ENCODE data around the gene TMEM132A. TPM values are rescaled to one million over a fixed set of nuclear protein-coding genes. Genes with fewer than 3 reads are reported as not detected.

TMEM132A gene
- total RNA-seq, 6 experiments from 2014 or later, result 0.76 to 4.2 (median 1.7) TPM

DNA sequence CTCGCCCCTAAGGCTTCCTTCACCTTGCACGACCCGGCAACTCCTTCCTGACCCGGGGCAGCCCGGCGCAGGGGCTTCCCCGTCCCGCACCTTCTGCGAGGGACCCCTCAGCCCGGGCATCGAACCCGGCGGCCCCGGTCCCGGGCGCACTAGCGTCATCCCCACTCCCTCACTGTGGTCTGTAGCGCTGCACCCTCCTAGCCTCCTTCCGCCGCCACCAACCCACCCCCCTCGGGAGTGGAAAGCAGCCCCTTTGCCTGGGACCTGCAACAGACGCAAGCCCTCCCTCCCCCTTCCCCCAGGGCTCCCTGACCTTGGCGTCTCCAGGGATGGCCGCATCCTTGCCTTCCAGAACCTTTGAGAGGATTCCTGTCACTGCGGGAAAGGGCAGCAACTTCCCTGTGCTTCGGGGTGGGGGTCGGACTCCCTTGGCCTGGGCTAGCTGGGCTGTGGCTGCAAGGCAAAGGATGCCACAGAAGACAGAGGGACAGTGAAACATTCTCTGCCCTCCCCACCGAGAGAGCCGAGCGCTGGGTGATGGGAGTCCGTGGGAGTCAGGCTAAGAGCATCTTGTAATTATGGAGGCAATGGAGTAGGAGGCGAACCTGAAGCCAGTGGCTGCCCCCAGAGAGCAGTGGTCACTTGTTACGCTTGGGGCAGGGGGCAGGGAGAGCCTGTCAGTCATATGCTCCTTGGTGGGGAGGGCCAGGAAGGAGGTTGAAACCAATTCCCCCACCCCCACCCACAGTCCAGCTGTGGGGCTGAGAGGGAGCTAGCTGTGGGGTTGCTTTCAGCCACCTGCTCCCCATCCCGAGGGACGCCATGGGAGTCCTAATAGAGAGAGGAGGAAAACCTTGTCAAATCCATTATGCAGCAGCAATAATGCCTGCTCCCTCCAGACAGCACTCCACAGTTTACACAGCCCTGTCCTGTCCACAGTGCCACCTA, 920 bp downstream of the TMEM132A start:
- DNase-seq, result no peak
- H3K36me3 ChIP-seq, result peaks cover 0 to 20% (median 14%) of the 10 kb centered on the region in 4 donors
- peak in 2 of 4 donors; percentile 3 to 6 for ATAC-seq
- peak overlapping the region; percentile 31 to 61 (median 39) for H3K4me3 ChIP-seq
- no peak overlapping the region for H3K27ac ChIP-seq
- peaks cover 0 to 11% (median 0%) of the 10 kb centered on the region in 4 donors for H3K4me1 ChIP-seq
- H3K27me3 ChIP-seq, result no peaks in the 10 kb centered on the region
- no peaks in the 10 kb centered on the region for H3K9me3 ChIP-seq
- intact Hi-C loops (cut with DNase I), result no loop called here
- WGBS (ENCODE audit: insufficient coverage, low coverage, low lambda C conversion rate, missing lambda C conversion rate), result 11% methylated on average over 14 of the region's 35 CpGs
- TF ChIP-seq POLR2A (IDR thresholded peaks at IDR 0.05), result no peak
- TF ChIP-seq, protein P1, sequence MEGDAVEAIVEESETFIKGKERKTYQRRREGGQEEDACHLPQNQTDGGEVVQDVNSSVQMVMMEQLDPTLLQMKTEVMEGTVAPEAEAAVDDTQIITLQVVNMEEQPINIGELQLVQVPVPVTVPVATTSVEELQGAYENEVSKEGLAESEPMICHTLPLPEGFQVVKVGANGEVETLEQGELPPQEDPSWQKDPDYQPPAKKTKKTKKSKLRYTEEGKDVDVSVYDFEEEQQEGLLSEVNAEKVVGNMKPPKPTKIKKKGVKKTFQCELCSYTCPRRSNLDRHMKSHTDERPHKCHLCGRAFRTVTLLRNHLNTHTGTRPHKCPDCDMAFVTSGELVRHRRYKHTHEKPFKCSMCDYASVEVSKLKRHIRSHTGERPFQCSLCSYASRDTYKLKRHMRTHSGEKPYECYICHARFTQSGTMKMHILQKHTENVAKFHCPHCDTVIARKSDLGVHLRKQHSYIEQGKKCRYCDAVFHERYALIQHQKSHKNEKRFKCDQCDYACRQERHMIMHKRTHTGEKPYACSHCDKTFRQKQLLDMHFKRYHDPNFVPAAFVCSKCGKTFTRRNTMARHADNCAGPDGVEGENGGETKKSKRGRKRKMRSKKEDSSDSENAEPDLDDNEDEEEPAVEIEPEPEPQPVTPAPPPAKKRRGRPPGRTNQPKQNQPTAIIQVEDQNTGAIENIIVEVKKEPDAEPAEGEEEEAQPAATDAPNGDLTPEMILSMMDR (IDR thresholded peaks at IDR 0.05), result no peak

- 56% methylated on average over 6 of the region's 6 CpGs for WGBS (ENCODE audit: insufficient coverage, low coverage, low lambda C conversion rate, missing lambda C conversion rate)
- DNase-seq, result no peak
- TF ChIP-seq POLR2A (IDR thresholded peaks at IDR 0.05), result no peak
- TF ChIP-seq, protein P1 (IDR thresholded peaks at IDR 0.05), result no peak
- H3K27ac ChIP-seq, result no peak overlapping the region
- ATAC-seq, result no peak
- no peaks in the 10 kb centered on the region for H3K9me3 ChIP-seq
- no peaks in the 10 kb centered on the region for H3K27me3 ChIP-seq
- peaks cover 0 to 11% (median 0%) of the 10 kb centered on the region in 4 donors for H3K4me1 ChIP-seq
- peaks cover 0 to 13% (median 8%) of the 10 kb centered on the region in 4 donors for H3K36me3 ChIP-seq
- no peak overlapping the region for H3K4me3 ChIP-seq
- intact Hi-C loops (cut with DNase I), result no loop called here
Observed at GRCh38 chr11:60925868-60926267, 1.6 kb downstream of the TMEM132A start.

- TF ChIP-seq, protein P1 (IDR thresholded peaks at IDR 0.05), result no peak
- TF ChIP-seq POLR2A (IDR thresholded peaks at IDR 0.05), result no peak
- intact Hi-C loops (cut with DNase I), result no loop called here
- no peak for DNase-seq
Observed at GRCh38 chr11:60926500-60926899, 2.2 kb downstream of the TMEM132A start.

GRCh38 chr11:60927061-60927592, 2.9 kb downstream of the TMEM132A start:
- H3K27me3 ChIP-seq, result no peaks in the 10 kb centered on the region
- H3K36me3 ChIP-seq, result peaks cover 0 to 2% (median under 1%) of the 10 kb centered on the region in 4 donors
- intact Hi-C loops (cut with DNase I), result no loop called here
- H3K4me3 ChIP-seq, result no peak overlapping the region
- DNase-seq (no peak), ATAC-seq (no peak)
- no peak overlapping the region for H3K27ac ChIP-seq
- TF ChIP-seq, protein P1 (IDR thresholded peaks at IDR 0.05), result no peak
- TF ChIP-seq POLR2A (IDR thresholded peaks at IDR 0.05), result no peak
- H3K9me3 ChIP-seq, result no peaks in the 10 kb centered on the region
- peaks cover 0 to 11% (median 0%) of the 10 kb centered on the region in 4 donors for H3K4me1 ChIP-seq
- 70% methylated on average over 4 of the region's 8 CpGs for WGBS (ENCODE audit: insufficient coverage, low coverage, low lambda C conversion rate, missing lambda C conversion rate)

More at GRCh38 chr11:60926500-60926899, 2.2 kb downstream of the TMEM132A start:
- WGBS (ENCODE audit: insufficient coverage, low coverage, low lambda C conversion rate, missing lambda C conversion rate), result 84% methylated on average over 3 of the region's 8 CpGs
- no peaks in the 10 kb centered on the region for H3K9me3 ChIP-seq
- peaks cover 0 to 11% (median 0%) of the 10 kb centered on the region in 4 donors for H3K4me1 ChIP-seq
- H3K27ac ChIP-seq, result no peak overlapping the region
- no peak overlapping the region for H3K4me3 ChIP-seq
- peaks cover 0 to 7% (median 4%) of the 10 kb centered on the region in 4 donors for H3K36me3 ChIP-seq
- H3K27me3 ChIP-seq, result no peaks in the 10 kb centered on the region
- ATAC-seq, result no peak
